ENCODE results near the gene KCNN4. TPM values are rescaled to one million over a fixed set of nuclear protein-coding genes. Genes with fewer than 3 reads are reported as not detected.

Gene KCNN4
- total RNA-seq, 1 donor from 2014 or later, result 0.44 TPM

GRCh38 chr19:43749898-43750297 is 30.9 kb downstream of the KCNN4 start:
- Mint-ChIP-seq H3K27ac (ENCODE audit: unreplicated experiment) (no peak overlapping the region), H3K4me1 (ENCODE audit: low read depth, unreplicated experiment) (peaks cover 2% of the 10 kb centered on the region), H3K36me3 (ENCODE audit: unreplicated experiment) (peaks cover 4% of the 10 kb centered on the region), H3K4me3 (ENCODE audit: unreplicated experiment) (no peak overlapping the region), H3K27me3 (ENCODE audit: unreplicated experiment) (peaks cover 14% of the 10 kb centered on the region), H3K9me3 (ENCODE audit: unreplicated experiment) (peaks cover 5% of the 10 kb centered on the region)
- TF ChIP-seq, protein P1, sequence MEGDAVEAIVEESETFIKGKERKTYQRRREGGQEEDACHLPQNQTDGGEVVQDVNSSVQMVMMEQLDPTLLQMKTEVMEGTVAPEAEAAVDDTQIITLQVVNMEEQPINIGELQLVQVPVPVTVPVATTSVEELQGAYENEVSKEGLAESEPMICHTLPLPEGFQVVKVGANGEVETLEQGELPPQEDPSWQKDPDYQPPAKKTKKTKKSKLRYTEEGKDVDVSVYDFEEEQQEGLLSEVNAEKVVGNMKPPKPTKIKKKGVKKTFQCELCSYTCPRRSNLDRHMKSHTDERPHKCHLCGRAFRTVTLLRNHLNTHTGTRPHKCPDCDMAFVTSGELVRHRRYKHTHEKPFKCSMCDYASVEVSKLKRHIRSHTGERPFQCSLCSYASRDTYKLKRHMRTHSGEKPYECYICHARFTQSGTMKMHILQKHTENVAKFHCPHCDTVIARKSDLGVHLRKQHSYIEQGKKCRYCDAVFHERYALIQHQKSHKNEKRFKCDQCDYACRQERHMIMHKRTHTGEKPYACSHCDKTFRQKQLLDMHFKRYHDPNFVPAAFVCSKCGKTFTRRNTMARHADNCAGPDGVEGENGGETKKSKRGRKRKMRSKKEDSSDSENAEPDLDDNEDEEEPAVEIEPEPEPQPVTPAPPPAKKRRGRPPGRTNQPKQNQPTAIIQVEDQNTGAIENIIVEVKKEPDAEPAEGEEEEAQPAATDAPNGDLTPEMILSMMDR (IDR thresholded peaks at IDR 0.05; ENCODE audit: partially characterized antibody, unreplicated experiment), result no peak
- DNase-seq, result no peak

DNA sequence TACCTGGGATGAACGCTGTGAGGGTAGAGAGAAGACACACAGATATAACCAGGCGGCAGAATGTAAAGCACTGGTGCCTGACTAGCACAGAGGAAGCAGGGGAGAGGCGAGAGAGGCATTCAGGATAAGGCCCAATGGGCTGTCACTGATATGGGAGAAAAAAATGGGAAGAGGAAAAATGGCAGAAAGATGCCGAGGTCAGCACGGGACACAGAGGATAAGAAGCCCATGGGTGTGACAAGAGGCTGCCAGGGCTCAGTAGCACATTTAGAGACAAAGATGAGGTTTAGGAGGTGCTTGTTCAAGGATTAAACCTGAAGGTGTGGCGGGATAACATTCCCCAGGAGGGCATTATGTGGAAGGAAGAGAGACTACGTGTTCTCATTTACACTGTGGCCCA is 31.6 kb downstream of the KCNN4 start:
- Mint-ChIP-seq H3K4me3 (ENCODE audit: unreplicated experiment) (no peak overlapping the region), H3K9me3 (ENCODE audit: unreplicated experiment) (peaks cover 3% of the 10 kb centered on the region), H3K27ac (ENCODE audit: unreplicated experiment) (no peak overlapping the region), H3K4me1 (ENCODE audit: low read depth, unreplicated experiment) (peaks cover 2% of the 10 kb centered on the region), H3K27me3 (ENCODE audit: unreplicated experiment) (peaks cover 10% of the 10 kb centered on the region), H3K36me3 (ENCODE audit: unreplicated experiment) (peaks cover 4% of the 10 kb centered on the region)
- no peak for DNase-seq
- TF ChIP-seq, protein P1 (IDR thresholded peaks at IDR 0.05; ENCODE audit: partially characterized antibody, unreplicated experiment), result no peak

DNA sequence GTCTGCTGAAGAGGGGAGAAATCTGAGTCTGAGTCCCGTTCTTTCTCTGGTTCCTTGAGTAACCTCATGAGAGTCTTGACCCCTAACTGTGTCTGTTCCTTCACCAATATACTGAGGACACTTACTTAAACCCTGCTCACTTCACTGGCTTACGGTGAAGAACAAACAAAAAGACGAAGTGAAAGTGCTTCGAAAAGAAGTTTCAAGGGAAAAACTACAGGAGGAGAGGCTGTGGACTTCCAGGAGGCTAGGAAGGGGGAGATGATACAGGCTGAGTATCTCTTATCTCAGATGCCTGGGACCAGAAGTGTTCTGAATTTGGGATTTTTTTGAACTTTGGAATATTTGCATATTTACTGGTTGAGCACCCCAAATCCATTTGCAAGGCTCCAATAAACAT is 32.1 kb downstream of the KCNN4 start:
- TF ChIP-seq, protein P1 (IDR thresholded peaks at IDR 0.05; ENCODE audit: partially characterized antibody, unreplicated experiment), result no peak
- no peak for DNase-seq
- H3K4me1 Mint-ChIP-seq (ENCODE audit: low read depth, unreplicated experiment), result no peaks in the 10 kb centered on the region
- H3K36me3 Mint-ChIP-seq (ENCODE audit: unreplicated experiment), result peaks cover 8% of the 10 kb centered on the region
- peaks cover 3% of the 10 kb centered on the region for H3K9me3 Mint-ChIP-seq (ENCODE audit: unreplicated experiment)
- H3K4me3 Mint-ChIP-seq (ENCODE audit: unreplicated experiment), result no peak overlapping the region
- H3K27me3 Mint-ChIP-seq (ENCODE audit: unreplicated experiment), result peaks cover 10% of the 10 kb centered on the region
- no peak overlapping the region for H3K27ac Mint-ChIP-seq (ENCODE audit: unreplicated experiment)

GRCh38 chr19:43748205-43748594 is 32.6 kb downstream of the KCNN4 start:
- Mint-ChIP-seq H3K36me3 (ENCODE audit: unreplicated experiment) (peaks cover 8% of the 10 kb centered on the region), H3K27ac (ENCODE audit: unreplicated experiment) (no peak overlapping the region), H3K4me1 (ENCODE audit: low read depth, unreplicated experiment) (no peaks in the 10 kb centered on the region), H3K9me3 (ENCODE audit: unreplicated experiment) (peaks cover 3% of the 10 kb centered on the region), H3K27me3 (ENCODE audit: unreplicated experiment) (peaks cover 10% of the 10 kb centered on the region), H3K4me3 (ENCODE audit: unreplicated experiment) (no peak overlapping the region)
- TF ChIP-seq, protein P1 (IDR thresholded peaks at IDR 0.05; ENCODE audit: partially characterized antibody, unreplicated experiment), result no peak
- DNase-seq, result no peak

- TF ChIP-seq, protein P1 (IDR thresholded peaks at IDR 0.05; ENCODE audit: partially characterized antibody, unreplicated experiment), result no peak
- Mint-ChIP-seq H3K36me3 (ENCODE audit: unreplicated experiment) (peaks cover 8% of the 10 kb centered on the region), H3K27ac (ENCODE audit: unreplicated experiment) (no peak overlapping the region), H3K9me3 (ENCODE audit: unreplicated experiment) (peaks cover 3% of the 10 kb centered on the region), H3K4me3 (ENCODE audit: unreplicated experiment) (no peak overlapping the region), H3K4me1 (ENCODE audit: low read depth, unreplicated experiment) (no peaks in the 10 kb centered on the region), H3K27me3 (ENCODE audit: unreplicated experiment) (peaks cover 10% of the 10 kb centered on the region)
- DNase-seq, result no peak
Measured at GRCh38 chr19:43747557-43748204, 33.1 kb downstream of the KCNN4 start.
